Measurements from ENCODE around the gene CAPN15. TPM values are rescaled to one million over a fixed set of nuclear protein-coding genes. Genes with fewer than 3 reads are reported as not detected.
"Not testable (repeated sequence)": the region's sequence is repeated elsewhere in the genome, so short reads cannot be mapped to it uniquely, and the experiment has no call there.

The CAPN15 gene
- 16.8 TPM for total RNA-seq
- long read RNA-seq, partial matches to known transcripts, result 9 of 16 reads
- long read RNA-seq, other reads (novel, unspliced or antisense), result 7 of 16 reads

GRCh38 chr16:527015-527903, at the start of gene CAPN15:
CAPN15 (plus strand) TSS chr16:527712; CDS start chr16:546839, 19,127 bp downstream.
- intact Hi-C loops (cut with DNase I), result loop anchor here (2.0 kb wide), 1 partner anchor 102 kb away; the partner anchor contains the start of gene RAB11FIP3
- DNase-seq (ENCODE audit: missing footprints) (peak; percentile 95), ATAC-seq (peak; percentile 91)

DNA sequence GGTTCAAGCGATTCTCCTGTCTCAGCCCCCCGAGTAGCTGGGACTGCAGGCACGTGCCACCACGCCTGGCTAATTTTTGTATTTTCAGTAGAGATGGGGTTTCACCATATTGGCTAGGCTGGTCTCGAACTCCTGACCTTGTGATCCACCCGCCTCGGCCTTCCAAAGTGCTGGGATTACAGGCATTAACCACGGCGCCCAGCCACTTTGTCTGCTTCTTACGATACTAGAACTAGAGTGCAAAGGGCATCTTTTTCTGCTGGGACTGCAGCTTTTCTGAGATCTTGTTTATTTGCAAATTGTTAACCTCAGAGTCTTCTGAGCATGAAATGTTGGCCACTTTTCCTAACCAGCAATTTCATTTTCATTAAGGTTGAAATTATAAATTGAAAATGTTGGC, 49.2 kb upstream of the CAPN15 start:
- intact Hi-C loops (cut with DNase I); DNase-seq (ENCODE audit: missing footprints); ATAC-seq: not testable (repeated sequence)

GRCh38 chr16:482468-483185, 44.9 kb upstream of the CAPN15 start:
- ATAC-seq, result no peak
- intact Hi-C loops (cut with DNase I), result no loop called here
- no peak for DNase-seq (ENCODE audit: missing footprints)

- ATAC-seq (peak; percentile 49), DNase-seq (ENCODE audit: missing footprints) (no peak)
- intact Hi-C loops (cut with DNase I), result no loop called here
These were observed 44.0 kb upstream of the CAPN15 start for GRCh38 chr16:483341-484075.

GRCh38 chr16:489606-490005, 37.9 kb upstream of the CAPN15 start:
- ATAC-seq, result no peak

DNA sequence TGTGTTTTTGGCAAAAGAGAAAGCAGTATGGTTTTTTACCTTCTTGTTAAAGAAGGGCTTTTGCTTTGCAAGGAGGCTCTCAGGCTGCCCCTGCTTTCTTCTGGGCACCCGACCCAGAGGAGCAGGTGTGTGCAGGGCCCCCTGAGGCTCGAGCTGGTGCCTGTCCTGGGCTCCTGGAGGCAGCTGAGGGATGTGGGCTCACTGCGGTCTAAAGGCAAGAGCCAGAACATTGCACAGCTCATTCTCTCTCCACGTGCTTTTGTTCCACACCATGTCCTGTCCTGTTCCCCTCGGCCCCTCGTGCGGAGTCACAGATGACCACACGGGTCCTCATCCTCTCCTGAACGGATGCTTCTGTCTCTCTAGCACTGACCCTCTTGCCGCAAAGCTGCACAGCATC, 36.7 kb upstream of the CAPN15 start:
- ATAC-seq (no peak), DNase-seq (ENCODE audit: missing footprints) (no peak)
- intact Hi-C loops (cut with DNase I), result no loop called here

More at GRCh38 chr16:489606-490005, 37.9 kb upstream of the CAPN15 start:
- intact Hi-C loops (cut with DNase I), result no loop called here
- DNase-seq (ENCODE audit: missing footprints), result no peak

- DNase-seq (ENCODE audit: missing footprints) (no peak), ATAC-seq (no peak)
- intact Hi-C loops (cut with DNase I), result no loop called here
These were observed 36.1 kb upstream of the CAPN15 start for GRCh38 chr16:491220-491919.

DNA sequence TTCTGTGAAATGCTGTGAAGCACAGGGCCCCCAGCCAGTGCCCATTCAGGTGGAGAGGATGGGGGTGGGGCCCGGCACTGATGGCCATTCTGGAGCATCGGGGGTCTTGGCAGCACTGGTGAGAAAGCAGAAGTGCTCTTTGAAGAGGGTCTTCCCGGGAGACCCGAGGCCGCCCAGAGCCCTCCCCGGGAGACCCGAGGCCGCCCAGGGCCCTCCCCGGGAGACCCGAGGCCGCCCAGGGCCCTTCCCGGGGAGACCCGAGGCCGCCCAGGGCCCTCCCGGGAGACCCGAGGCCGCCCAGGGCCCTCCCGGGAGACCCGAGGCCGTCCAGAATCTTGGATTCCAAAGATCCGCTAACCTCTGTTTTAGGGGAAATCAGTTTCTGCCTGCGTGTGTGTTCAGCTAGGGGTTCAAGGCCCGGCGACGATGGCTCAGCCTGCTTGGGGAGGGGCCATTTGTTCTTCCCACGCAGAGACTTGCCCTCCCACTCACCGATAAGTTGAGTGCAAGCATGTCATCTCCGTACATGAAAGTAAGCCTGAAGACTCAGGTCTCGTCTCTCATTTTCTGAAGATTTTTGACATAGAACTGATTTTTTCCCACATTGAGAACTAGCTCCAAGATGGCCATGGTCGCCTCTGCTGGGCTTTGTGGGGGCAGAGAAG, 35.2 kb upstream of the CAPN15 start:
- ATAC-seq, result no peak
- no peak for DNase-seq (ENCODE audit: missing footprints)
- intact Hi-C loops (cut with DNase I), result no loop called here

GRCh38 chr16:494676-495075, 32.8 kb upstream of the CAPN15 start:
- intact Hi-C loops (cut with DNase I); DNase-seq (ENCODE audit: missing footprints); ATAC-seq: not testable (repeated sequence)

DNA sequence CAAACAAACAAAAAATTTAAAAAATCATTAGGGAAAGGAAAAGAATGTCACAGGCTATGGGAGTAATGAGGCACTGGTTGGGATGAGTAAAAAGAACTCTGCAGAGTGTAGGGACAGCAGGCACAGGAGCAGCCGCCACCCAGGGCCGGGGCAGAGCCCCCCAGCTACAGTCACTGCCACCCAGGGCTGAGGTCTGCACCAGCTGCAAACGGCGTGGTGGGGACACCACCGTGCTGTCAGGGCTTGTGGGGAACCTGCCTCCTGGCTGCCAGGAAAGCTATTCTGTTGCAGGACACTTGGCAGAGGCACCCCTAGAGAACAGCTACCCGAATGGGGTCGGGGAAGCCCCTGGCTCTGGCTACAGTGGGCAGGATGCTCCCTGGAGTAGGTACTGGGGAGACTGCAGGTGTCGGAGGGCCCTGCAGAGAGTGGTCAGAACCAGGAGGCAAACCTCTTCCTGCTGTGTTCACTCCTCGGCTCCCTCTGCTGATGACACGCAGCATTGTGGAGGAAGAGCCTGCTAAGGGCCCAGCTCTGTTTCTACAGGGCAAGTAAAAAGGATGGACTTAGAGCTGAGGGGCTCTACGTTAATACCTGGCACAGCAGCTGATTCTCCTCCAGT, 32.3 kb upstream of the CAPN15 start:
- DNase-seq (ENCODE audit: missing footprints) (no peak), ATAC-seq (no peak)
- intact Hi-C loops (cut with DNase I), result no loop called here

GRCh38 chr16:496097-496886, 31.2 kb upstream of the CAPN15 start:
- ATAC-seq (no peak), DNase-seq (ENCODE audit: missing footprints) (no peak)
- intact Hi-C loops (cut with DNase I), result no loop called here

DNA sequence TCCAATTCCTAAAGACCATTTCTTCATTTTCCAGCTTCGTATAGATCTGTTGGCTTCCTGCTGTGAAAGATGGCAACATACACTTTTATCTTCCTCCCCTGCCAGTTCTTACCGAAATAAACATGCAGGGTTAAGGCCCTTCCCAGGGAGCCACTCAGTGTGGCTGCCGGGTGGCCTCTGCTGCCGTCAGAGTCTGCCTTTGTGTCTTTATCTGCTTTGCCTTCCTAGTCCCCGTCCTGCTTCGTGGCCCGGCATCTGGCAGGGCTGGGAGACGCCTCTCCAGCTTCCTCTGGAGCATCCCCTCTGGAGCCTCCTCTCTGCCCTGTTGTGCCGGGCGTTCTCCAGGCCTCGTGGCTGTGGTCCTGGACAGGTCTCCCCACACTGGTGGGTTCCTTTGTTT, 30.3 kb upstream of the CAPN15 start:
- DNase-seq (ENCODE audit: missing footprints), result no peak
- intact Hi-C loops (cut with DNase I), result no loop called here
- ATAC-seq, result no peak

DNA sequence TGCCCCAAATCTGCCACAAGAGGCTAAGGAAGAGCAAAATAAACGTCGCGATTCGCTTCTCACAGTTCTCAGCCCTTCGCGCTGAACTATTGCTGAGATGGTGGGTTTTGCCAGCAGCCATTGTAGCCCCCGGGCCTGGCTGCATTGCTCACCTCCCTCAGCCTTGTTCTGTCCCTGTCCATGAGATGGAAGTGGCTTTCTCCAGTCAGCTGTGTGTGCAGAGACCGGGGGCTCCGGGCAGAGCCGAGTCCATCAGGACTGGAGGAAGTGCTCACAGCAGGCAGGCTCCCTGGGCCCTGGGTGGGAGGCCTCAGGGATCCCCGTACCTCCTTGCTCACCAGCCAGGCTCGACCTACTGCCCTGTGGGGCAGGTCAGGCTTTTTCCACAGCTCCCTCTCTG, 27.6 kb upstream of the CAPN15 start:
- ATAC-seq, result no peak
- intact Hi-C loops (cut with DNase I), result no loop called here
- DNase-seq (ENCODE audit: missing footprints), result no peak

- ATAC-seq, result peak; percentile 78
- intact Hi-C loops (cut with DNase I), result no loop called here
- no peak for DNase-seq (ENCODE audit: missing footprints)
These were observed 26.8 kb upstream of the CAPN15 start for GRCh38 chr16:500709-501108.

DNA sequence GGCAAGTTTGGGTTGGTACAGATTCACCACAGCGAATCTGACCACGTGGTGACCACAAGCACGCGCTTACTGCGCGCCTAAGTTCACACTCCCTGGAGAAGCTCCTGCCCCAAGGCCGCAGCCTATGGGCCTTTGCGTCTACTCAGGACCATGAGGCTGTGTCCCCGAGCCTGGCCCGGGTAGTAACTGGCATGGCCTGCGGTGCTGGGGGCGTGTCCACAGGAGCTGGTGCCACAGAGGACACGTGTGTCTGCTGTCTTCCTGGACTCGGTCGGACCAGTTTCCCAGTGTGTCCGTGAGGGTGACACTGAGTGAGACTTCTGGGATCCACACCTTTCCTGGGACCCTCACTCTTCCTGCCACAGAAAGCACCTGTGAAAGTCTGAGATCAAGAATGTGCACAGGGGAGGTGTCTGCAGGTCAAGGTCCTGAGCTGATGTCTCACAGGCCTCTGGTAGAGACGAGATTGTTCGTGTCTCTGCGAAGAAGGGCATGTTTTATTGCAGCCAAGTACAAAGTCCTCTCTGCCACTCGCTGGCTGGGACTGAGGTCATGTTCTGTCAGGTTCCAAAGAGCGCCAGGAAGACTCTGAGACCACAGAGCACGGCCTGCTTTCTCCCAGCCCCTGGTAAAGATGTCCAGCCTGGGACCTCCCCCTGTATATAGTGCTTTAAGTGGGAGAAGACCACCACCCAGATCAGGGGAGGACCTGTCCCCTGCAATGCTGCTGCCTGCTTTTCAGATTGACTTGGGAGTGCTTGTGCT, 25.2 kb upstream of the CAPN15 start:
- DNase-seq (ENCODE audit: missing footprints) (no peak), ATAC-seq (peak; percentile 38)
- intact Hi-C loops (cut with DNase I), result no loop called here
